HG02798 (cell line): ENCODE results near the gene PSD.

Experiments used
- ATAC-seq: cut with Tn5 transposase; IDR thresholded peaks from one replicate; pipeline ENCODE4 v1.9.1; 2021; ENCODE audit warnings: mild to moderate bottlenecking; ENCODE audit not compliant: unreplicated experiment, poor library complexity

PSD gene

DNA sequence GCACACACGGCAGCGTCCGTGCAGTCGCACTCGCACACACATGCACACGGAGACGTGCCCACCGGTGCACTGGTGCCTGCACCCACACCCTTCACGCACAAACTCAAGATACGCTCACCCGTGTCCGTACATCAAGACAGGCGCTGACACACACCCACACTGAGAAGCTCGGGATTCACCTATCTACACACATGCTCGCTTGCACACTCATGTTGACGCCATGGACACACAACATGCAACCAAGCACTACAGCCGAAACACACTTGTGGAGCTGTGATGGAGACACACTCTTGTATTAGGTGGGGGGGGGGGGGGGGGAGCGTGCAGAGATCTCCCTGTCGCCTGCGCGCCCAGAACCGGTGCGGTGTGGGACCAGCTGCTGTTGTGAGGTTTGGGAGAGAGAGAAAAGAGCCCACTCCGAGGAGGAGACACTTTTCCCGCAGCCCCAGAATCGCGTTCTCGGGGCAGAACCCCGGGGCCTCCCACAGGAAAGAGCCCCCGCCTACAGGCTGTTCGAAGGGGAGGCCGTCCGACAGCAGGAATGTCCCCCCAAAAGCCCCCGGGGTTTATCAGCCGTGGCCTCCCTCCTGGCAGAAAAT is 23.7 kb downstream of the PSD start:
- no peak for ATAC-seq

DNA sequence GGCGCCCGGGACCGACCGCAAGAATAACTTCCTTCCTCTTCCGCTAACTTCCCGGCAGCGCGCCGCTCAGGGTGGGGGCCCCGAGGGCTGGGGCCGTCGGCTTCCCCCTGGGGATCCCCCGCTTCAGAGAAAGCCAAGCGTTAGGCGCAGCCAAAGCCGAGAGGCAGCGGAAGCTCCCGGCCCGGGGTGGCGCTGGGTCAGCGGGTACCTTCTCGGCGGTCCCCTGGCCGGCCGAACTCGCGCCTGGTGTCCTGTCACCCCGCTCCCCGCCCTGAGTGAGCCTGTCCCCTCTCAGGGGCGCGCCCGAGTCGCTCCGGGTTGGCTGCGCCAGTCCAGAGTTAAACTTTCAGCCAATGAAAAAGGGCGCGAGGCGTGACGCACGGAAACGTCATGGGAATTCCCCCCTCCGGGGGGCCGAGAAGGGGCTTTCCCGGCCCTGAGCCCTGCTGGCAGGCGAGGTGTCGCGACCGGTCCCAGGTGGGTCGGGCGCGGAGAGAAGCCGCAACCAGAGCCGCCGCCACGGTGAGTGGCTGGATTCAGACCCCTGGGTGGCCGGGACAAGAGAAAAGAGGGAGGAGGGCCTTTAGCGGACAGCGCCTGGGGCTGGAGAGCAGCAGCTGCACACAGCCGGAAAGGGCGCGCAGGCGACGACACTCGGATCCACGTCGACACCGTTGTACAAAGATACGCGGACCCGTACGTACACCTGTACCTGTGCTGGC is 24.3 kb downstream of the PSD start:
- ATAC-seq: peak; percentile 85

DNA sequence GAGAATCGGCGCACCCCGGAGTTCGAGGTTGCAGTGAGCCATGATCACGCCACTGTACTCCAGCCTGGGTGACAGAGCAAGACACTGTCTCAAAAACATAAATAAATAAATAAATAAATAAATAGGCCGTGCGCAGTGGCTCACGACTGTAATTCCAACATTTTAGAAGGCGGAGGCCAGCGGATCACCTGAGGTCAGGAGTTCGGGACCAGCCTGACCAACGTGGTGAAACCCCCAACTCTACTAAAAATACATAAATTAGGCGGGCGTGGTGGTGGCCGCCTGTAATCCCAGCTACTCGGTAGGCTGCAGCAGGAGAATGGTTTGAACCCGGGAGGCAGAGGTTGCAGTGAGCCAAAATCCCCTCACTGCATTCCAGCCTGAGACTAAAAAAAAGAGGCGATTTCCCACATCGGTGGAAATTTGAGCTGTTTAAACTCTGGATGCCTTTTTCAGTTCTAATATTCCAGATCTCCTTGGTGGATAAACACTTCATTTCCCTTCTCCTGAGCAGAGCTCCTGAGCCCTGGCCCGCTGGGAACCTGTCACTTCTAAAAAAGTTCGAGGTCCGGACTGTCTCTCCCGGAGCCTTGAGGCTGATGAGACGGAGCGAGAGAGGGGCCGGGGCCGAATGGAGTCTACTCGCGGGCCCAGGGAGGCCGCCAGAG is 25.0 kb downstream of the PSD start:
- no peak for ATAC-seq

DNA sequence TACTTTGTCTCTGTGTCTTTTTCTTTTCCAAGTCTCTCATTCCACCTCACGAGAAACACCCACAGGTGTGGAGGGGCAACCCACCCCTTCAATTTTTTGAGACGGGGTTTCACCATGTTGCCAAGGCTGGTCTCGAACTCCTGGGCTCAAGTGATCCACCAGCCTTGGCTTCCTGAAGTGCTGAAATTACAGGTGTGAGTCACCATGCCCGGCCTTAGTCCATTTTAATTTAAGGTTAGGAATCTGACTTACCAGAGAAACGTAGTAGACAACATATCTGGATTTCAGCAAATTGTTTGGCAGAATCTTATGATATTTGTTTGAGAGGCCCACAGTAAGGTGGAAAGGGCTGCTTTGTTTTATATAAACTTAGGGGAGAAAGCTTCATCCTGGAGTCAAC is 26.3 kb downstream of the PSD start:
- ATAC-seq: no peak

DNA sequence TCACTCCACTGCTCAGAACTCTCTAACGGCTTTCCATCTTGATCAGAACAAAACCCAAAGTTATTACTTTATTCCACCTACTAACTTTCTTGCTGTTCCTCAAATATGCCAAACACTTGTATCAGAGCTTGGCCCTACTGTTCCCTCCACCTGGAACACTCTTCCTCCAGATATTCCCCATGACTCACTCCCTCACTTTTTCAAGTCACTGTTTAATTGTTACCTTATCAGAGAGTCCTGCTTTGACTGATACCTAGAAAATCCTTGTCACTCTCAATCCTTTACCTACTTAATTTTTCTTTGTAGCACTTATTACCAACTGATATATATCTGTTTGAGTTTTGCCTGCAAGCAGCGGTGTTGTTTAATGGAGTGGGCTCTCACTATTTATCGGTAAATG is 28.7 kb downstream of the PSD start:
- no peak for ATAC-seq

DNA sequence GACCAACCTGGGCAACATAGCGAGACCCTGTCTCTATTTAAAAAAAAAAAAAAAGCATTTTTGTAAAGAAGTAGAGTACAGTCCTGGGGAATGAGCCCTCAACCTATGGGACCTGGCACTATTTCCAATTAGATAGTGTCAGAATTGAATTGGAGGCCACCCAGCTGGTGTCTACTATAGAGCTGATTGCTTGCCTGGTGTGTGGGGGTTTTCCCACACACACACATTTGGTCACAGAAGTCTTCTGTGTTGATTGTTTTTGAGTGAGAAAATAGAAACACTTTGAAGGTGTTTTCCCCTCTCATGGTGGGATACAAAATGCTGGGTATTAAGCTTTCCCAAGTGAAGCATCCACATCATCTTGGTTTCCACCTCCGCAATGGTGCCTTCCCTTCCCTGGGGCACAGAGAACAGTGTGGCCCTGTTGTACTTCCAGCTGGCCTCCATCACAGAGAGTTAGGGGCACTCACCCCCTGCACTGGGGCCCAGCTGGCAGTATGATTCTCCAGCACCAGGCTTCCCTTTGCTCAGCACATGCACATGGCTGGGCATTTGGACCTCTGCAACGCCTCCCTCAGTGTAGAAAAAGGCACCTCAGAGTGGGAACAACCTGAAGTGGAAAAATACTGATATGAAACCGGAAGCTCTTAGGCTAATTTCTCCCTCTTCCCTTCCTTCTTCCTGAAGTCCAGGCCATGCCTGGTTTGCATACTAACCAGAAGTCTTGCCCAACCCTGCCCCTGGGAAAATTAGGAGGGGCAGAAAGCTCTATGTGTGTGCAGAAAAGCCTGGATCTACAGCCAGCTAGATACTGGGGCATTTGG is 33.8 kb downstream of the PSD start:
- no peak for ATAC-seq

DNA sequence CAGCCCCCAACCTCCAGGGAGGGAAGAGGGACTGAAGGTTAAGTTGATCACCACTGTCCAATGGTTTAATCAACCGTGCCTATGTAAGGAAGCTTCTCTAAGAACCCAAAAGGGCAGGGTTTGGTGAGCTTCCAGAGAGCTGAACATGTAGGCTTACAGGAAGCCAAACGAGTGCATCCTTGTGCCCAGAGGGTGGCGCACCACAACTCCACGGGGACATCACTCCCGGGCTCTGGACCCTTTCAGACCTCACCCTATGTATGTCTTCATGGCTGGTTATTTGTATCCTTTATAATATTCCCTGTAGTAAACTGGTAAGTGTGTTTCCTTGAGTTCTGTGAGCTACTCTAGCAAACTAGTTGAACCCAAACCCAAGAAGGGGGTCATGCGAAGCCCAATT is 34.5 kb downstream of the PSD start:
- no peak for ATAC-seq

DNA sequence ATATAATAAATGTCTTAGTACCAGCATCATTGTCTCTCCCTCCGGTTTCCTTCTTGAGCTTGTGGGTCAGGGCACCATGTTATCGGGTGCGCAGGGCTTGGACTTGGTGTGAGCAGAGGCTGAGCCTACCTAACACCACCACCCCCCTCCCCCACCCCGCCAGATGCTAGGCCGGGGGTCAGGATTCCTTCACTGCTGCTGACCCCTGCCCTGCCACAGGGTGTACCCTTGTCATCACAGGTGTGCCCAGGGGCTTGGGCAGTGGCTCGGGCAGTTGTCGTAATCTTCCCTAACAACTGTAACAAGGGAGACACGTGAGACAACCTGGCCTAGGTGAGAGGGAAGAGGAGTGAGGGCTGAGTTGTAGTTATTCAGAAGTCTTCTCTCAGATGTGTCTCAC is 35.7 kb downstream of the PSD start:
- no peak for ATAC-seq

DNA sequence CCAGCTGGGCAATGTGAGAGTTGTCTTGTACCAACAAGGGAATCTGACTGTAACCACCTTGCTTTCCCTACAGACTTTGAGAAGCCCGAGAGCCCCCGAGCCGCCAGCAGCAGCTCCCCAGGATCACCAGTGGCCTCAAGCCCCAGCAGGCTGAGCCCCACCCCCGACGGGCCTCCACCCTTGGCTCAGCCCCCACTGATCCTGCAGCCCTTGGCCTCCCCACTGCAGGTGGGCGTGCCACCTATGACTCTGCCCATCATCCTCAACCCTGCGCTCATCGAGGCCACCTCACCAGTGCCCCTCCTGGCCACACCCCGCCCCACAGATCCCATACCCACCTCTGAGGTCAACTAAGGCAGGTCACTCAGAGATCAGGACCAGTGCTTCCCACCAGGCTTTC is 36.6 kb downstream of the PSD start:
- no peak for ATAC-seq

DNA sequence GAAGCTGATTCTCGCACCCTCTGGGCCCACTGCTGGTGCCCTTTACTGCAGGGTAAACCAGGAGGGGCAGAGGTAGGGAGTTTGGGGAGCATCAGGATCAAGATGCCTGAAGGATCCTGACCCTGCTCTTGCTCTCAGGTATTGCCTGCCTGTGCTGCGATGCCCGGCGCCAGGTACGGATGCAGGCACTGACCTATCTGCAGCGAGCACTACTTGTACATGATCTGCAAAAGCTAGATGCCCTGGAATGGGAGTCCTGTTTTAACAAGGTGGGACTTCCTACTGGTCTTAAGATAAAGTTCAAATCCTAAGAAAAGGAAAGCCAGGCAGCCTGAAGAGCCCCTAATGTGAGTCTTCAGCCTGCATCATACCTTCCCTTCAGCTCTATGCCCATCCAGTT is 39.2 kb downstream of the PSD start:
- ATAC-seq: no peak

DNA sequence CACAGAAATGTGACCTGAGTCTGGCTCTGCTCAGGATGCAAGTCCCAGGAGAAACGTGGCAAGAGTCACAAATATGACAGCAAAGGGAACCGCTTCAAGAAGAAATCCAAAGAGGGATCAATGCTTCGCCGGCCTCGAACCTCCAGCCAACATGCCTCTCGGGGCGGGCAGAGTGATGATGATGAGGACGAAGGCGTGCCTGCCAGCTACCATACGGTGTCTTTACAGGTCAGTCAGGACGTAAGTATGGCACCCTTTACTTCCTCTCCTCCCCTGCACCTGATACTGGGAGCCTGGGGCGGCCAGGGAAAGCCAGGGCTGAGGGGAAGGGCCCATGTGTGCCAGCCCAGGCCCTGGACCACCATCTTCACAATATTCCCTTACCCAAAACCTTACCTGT is 41.7 kb downstream of the PSD start:
- no peak for ATAC-seq

DNA sequence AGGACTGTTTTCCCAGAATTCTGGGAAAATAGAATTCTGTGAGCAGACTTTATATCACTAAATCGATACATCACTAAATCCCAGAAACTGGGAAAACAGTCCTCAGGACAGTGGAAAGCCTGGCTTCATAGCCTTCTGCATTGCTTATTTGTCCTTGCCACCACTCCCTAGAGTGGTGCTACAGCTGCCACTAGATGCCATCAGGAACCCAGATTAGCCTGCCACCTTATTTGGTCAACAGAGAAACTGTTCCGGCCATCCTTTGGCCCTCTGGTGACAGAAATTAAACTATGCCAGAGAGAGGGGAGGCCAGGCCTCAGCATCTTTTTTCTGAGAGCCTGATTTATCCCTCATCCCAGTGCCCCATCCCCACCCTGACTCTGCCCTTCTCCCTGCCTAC is 42.7 kb downstream of the PSD start:
- no peak for ATAC-seq

DNA sequence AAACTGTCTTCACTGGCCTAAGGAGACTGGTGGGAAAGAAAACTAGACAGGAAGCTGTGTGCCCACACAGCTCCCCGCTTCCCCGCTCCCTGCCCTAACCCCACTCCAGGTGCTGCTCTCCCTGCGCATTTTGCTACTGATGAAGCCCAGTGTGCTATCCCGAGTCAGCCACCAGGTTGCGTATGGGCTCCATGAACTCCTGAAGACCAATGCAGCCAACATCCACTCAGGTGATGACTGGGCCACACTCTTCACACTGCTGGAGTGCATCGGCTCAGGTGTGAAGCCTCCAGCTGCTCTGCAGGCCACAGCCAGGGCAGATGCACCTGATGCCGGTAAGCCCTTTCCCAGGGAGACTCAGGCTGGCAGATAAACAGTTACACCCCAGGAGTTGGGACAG is 43.3 kb downstream of the PSD start:
- no peak for ATAC-seq

DNA sequence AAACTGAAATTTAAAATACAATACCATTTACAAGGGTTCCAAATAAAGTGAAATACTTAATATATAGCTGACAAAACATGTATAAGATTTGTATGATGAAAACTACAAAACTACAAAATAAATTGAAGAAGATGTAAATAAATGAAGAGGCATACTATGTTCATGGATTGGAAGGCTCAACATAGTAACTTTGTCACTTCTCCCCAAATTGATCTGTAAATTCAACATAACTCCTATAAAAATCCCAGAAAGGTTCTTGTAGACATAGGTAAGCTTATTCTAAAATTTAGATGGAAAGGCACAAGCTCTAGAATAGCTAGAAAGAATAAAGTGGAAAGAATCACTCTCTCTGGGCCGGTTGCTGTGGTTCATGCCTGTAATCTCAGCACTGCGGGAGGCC is 47.3 kb downstream of the PSD start:
- no peak for ATAC-seq

DNA sequence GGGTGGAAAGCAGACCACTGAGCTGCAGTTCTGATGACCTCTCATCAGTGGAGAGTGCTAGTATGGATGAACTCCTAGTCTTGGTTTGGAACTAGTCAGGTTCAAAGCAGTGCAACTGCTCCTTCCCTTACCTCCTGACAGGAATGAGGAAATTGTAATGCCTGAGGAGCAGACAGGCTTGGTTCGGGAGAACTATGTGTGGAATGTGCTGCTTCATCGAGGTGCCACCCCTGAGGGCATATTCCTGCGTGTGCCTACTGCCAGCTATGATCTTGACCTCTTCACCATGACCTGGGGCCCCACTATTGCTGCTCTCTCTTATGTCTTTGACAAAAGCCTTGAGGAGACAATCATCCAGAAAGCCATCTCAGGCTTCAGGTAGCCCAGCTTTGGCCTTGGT is 50.5 kb downstream of the PSD start:
- ATAC-seq: no peak

DNA sequence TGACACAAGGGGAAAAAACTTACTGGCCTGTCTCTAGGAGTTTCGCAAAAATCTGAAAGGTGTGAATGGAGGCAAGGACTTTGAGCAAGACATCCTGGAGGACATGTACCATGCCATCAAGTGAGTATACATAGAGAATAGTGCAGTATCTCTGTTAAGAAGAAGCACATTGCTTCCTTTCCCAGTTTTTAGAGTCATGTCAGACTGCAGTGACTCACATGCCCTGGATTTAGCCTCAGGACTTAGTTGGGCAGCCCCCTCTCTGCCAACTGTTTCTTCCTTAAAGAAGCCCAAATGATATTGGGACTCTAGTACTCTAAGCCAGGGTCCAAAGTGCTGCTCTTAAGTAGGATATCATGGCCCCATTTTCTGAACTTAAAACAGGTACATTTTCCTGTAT is 51.1 kb downstream of the PSD start:
- no peak for ATAC-seq

DNA sequence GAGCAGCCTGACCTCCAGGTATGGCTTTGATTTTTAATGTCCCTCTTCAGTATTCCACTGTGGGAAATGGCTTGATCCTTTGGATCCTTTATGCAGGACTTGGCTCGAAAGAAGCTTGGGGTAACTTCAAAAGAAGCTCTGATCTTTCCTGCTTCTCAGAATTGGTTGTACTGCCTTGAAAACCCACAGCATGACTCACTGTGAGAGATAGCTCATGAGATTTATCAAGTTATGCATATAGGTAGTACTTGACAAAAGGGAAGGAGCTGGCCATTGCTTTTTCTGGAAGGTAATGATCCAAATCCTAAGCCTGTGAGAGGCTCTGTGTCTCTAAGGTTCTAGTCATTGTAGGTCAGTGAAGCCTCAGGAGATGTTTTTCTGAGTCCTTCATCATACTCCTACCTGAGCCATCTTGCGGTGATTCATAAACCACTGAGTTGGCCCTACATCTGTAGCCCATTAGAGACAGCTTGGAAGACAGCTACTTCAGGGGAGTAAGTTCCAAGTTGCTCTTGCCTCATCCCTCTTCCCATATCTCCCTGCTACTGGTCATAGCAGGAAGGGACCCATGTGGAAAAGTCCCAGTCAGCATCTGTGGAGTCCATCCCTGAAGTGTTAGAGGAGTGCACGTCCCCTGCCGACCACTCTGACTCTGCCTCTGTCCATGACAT is 59.7 kb downstream of the PSD start:
- ATAC-seq: no peak

DNA sequence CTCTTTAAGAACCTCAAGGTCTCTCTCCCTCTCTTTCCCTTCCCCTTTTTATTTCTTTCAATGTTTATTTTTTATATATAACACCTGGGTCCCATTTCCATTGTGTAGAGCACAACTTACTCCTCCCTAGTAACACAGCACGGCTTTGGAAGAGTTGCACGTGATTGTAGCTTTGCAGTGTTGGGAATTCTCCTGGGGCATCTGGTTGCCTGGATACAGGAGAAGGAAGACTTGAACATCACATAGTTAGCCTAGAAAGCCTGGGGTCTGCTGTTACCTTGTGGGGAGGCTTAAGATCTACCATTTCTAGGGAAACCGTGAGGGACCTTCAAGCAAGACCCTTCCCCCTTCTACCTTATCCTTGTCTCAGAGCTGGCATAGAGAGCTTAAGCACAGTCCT is 64.1 kb downstream of the PSD start:
- no peak for ATAC-seq
